ENCODE measurements around the gene USP6NL. TPM values are rescaled to one million over a fixed set of nuclear protein-coding genes. Genes with fewer than 3 reads are reported as not detected.

The USP6NL gene
- polyA plus RNA-seq, 1 of the 3 experiments (the other 2 are of a cell fraction): 8.9 TPM

DNA sequence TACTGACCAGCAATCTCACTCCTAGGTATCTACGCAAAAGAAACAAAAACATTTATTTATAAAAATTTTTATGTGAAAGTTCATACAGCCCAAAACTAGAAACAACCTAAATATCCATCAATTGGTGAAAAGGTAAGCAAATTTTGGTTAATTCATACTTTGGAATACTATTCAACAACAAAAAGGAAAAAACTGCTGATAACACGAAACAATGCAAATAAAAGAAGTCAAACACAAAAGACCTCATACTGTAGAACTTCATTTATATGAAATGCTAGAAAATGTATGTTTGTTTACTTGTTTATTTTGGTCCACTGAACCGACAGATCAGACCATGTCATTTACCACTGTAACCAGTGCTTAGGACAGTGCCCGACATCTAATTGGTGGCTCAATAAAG is 60.3 kb downstream of the USP6NL start:
- WGBS (ENCODE audit: low lambda C conversion rate): 93% methylated on average over 4 of the region's 4 CpGs
- Histone ChIP-seq H3K9me2 (no peaks in the 10 kb centered on the region), H3F3A (replicated peaks; ENCODE audit: insufficient read depth) (peaks cover 25% of the 10 kb centered on the region), H3K4me2 (no peak overlapping the region), H3K4me3 (ENCODE audit: low read depth in 2 of 2, low read length in 1 of 2) (no peak overlapping the region), H3K9ac (no peak overlapping the region), H3K9me3 (no peaks in the 10 kb centered on the region; the same call in 1 of the 2 replicates), H4K20me1 (ENCODE audit: insufficient read depth) (no peaks in the 10 kb centered on the region), H3K79me2 (ENCODE audit: insufficient read depth) (peaks cover 53% of the 10 kb centered on the region), H3K27me3 (ENCODE audit: insufficient read depth) (no peaks in the 10 kb centered on the region), H2AFZ (ENCODE audit: low read depth) (no peak overlapping the region), H3K36me3 (replicated peaks in 1 of 2; ENCODE audit: control insufficient read depth in 1 of 2, insufficient read depth in 2 of 2, low read length in 1 of 2) (peaks cover 2 to 5% of the 10 kb centered on the region in 2 experiments), H3K4me1 (ENCODE audit: control insufficient read depth in 1 of 2, insufficient read depth in 2 of 2, low read depth in 1 of 2, low read length in 1 of 2) (peaks cover 0 to 32% of the 10 kb centered on the region in 2 experiments; a peak in 2 of 4 replicates), H3K27ac (ENCODE audit: low read depth in 2 of 2, low read length in 1 of 2) (peak overlapping the region in 1 of 2 experiments; percentile 75; a peak in 2 of 4 replicates)
- POLR2A ChIA-PET: no interaction called here
- TF ChIP-seq RAD21 (IDR thresholded peaks at IDR 0.05; ENCODE audit: low read length) (no peak), ELF1 (IDR thresholded peaks at IDR 0.05) (no peak), TEAD4 (IDR thresholded peaks at IDR 0.05; ENCODE audit: borderline replicate concordance, insufficient read depth) (no peak), GATA2 (CRISPR knock-in tag; IDR thresholded peaks at IDR 0.05) (no peak), JUND (IDR thresholded peaks at IDR 0.05) (no peak), FOSL2 (IDR thresholded peaks at IDR 0.05; ENCODE audit: borderline replicate concordance, low read depth) (no peak), RFX5 (IDR thresholded peaks at IDR 0.05; ENCODE audit: low read length) (no peak), FOXJ3 (CRISPR knock-in tag; IDR thresholded peaks at IDR 0.05) (no peak), POLR2AphosphoS5 (IDR thresholded peaks at IDR 0.05; ENCODE audit: low read depth, low read length) (no peak), YY1 (IDR thresholded peaks at IDR 0.05; ENCODE audit: low read depth) (no peak), SMC3 (IDR thresholded peaks at IDR 0.05; ENCODE audit: low read depth, low read length) (no peak), NRF1 (IDR thresholded peaks at IDR 0.05; ENCODE audit: low read depth, low read length) (no peak), NFIC (IDR thresholded peaks at IDR 0.05; ENCODE audit: borderline replicate concordance) (no peak), SIN3A (IDR thresholded peaks at IDR 0.05; ENCODE audit: borderline replicate concordance, low read depth, low read length) (no peak), CHD2 (IDR thresholded peaks at IDR 0.05; ENCODE audit: low read length, partially characterized antibody) (no peak)
- TF ChIP-seq, protein P1, sequence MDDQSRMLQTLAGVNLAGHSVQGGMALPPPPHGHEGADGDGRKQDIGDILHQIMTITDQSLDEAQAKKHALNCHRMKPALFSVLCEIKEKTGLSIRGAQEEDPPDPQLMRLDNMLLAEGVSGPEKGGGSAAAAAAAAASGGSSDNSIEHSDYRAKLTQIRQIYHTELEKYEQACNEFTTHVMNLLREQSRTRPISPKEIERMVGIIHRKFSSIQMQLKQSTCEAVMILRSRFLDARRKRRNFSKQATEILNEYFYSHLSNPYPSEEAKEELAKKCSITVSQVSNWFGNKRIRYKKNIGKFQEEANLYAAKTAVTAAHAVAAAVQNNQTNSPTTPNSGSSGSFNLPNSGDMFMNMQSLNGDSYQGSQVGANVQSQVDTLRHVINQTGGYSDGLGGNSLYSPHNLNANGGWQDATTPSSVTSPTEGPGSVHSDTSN (IDR thresholded peaks at IDR 0.05): no peak
- TF ChIP-seq, protein P2, sequence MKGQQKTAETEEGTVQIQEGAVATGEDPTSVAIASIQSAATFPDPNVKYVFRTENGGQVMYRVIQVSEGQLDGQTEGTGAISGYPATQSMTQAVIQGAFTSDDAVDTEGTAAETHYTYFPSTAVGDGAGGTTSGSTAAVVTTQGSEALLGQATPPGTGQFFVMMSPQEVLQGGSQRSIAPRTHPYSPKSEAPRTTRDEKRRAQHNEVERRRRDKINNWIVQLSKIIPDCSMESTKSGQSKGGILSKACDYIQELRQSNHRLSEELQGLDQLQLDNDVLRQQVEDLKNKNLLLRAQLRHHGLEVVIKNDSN (IDR thresholded peaks at IDR 0.05; ENCODE audit: borderline replicate concordance, low read depth): no peak
- no peak for DNase-seq
- CTCF ChIA-PET: interaction anchor here (1.1 to 1.9 kb wide), 2 partner anchors 10 to 36 kb away, joined by 3 to 5 read pairs; no protein-coding TSS in a partner anchor

DNA sequence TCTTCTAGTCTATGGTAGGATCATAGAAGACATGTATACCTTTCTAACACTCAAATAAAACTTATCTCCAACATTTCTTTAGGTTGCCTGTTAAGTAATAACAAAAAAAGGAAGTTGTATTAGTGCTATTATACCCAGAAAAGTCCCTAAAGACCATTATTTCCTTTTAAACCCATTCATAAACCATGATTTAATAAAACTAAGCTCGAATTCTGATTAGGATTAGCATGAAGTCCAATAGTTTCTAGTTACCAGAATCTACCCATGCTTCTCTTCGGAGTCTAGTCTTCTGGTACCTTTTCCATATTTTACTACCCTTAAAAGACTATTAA is 62.7 kb downstream of the USP6NL start:
- Histone ChIP-seq H3F3A (replicated peaks; ENCODE audit: insufficient read depth) (peaks cover 25% of the 10 kb centered on the region), H3K4me3 (ENCODE audit: low read depth in 2 of 2, low read length in 1 of 2) (no peak overlapping the region), H3K9ac (no peak overlapping the region), H3K36me3 (replicated peaks in 1 of 2; ENCODE audit: control insufficient read depth in 1 of 2, insufficient read depth in 2 of 2, low read length in 1 of 2) (no peaks in the 10 kb centered on the region), H4K20me1 (ENCODE audit: insufficient read depth) (no peaks in the 10 kb centered on the region), H2AFZ (ENCODE audit: low read depth) (no peak overlapping the region), H3K79me2 (ENCODE audit: insufficient read depth) (peaks cover 43% of the 10 kb centered on the region), H3K27ac (ENCODE audit: low read depth in 2 of 2, low read length in 1 of 2) (no peak overlapping the region), H3K4me2 (no peak overlapping the region), H3K4me1 (ENCODE audit: control insufficient read depth in 1 of 2, insufficient read depth in 2 of 2, low read depth in 1 of 2, low read length in 1 of 2) (peaks cover 0 to 40% of the 10 kb centered on the region in 2 experiments; a peak in 2 of 4 replicates), H3K27me3 (ENCODE audit: insufficient read depth) (no peaks in the 10 kb centered on the region), H3K9me2 (no peaks in the 10 kb centered on the region), H3K9me3 (no peaks in the 10 kb centered on the region)
- WGBS (ENCODE audit: low lambda C conversion rate): 95% methylated on average over 2 of the region's 2 CpGs
- POLR2A ChIA-PET: no interaction called here
- TF ChIP-seq, protein P1 (IDR thresholded peaks at IDR 0.05): no peak
- TF ChIP-seq RFX5 (IDR thresholded peaks at IDR 0.05; ENCODE audit: low read length): no peak
- TF ChIP-seq MEF2A (IDR thresholded peaks at IDR 0.05; ENCODE audit: borderline replicate concordance, low read depth): no peak
- no peak for TF ChIP-seq GABPA (IDR thresholded peaks at IDR 0.05; ENCODE audit: low read depth)
- no peak for TF ChIP-seq RXRA (IDR thresholded peaks at IDR 0.05; ENCODE audit: borderline replicate concordance, low read depth)
- TF ChIP-seq GATA2 (CRISPR knock-in tag; IDR thresholded peaks at IDR 0.05): no peak
- no peak for TF ChIP-seq FOXJ3 (CRISPR knock-in tag; IDR thresholded peaks at IDR 0.05)
- no peak for TF ChIP-seq NRF1 (IDR thresholded peaks at IDR 0.05; ENCODE audit: low read depth, low read length)
- TF ChIP-seq, protein P3, sequence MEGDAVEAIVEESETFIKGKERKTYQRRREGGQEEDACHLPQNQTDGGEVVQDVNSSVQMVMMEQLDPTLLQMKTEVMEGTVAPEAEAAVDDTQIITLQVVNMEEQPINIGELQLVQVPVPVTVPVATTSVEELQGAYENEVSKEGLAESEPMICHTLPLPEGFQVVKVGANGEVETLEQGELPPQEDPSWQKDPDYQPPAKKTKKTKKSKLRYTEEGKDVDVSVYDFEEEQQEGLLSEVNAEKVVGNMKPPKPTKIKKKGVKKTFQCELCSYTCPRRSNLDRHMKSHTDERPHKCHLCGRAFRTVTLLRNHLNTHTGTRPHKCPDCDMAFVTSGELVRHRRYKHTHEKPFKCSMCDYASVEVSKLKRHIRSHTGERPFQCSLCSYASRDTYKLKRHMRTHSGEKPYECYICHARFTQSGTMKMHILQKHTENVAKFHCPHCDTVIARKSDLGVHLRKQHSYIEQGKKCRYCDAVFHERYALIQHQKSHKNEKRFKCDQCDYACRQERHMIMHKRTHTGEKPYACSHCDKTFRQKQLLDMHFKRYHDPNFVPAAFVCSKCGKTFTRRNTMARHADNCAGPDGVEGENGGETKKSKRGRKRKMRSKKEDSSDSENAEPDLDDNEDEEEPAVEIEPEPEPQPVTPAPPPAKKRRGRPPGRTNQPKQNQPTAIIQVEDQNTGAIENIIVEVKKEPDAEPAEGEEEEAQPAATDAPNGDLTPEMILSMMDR (IDR thresholded peaks at IDR 0.05): no peak
- no peak for TF ChIP-seq SIN3A (IDR thresholded peaks at IDR 0.05; ENCODE audit: borderline replicate concordance, low read depth, low read length)
- no peak for TF ChIP-seq POLR2AphosphoS5 (IDR thresholded peaks at IDR 0.05; ENCODE audit: low read depth, low read length)
- no peak for TF ChIP-seq ELF1 (IDR thresholded peaks at IDR 0.05)
- TF ChIP-seq EZH2phosphoT487 (IDR thresholded peaks at IDR 0.05; ENCODE audit: borderline replicate concordance, low read depth): no peak
- no peak for TF ChIP-seq EP300 (IDR thresholded peaks at IDR 0.05; ENCODE audit: borderline replicate concordance in 1 of 2, low read depth in 1 of 2, low read length in 1 of 2)
- CTCF ChIA-PET: interaction anchor here (1.3 kb wide), 1 partner anchor 176 kb away, joined by 3 read pairs; no protein-coding TSS in a partner anchor
- DNase-seq: no peak
